HL-60 (cell line): Measurements from ENCODE around the gene MRPL46.

ENCODE experiments used
- DNase-seq, 2 experiments: peaks; one replicate each; pipeline ENCODE4 v3.0.0-alpha.2; 2010 to 2020; ENCODE audit warnings: low read depth in 1 of 2, low spot score in 1 of 2
- H3K27ac ChIP-seq: fragments of 250-450 bp; sonication (Bioruptor Pico); replicated peaks from 2 replicates; pipeline ENCODE4 v1.5.1; 2020; ENCODE audit warnings: mild to moderate bottlenecking, moderate library complexity
- H3K27me3 ChIP-seq: fragments of 250-450 bp; sonication (Bioruptor Pico); 2 replicates; pipeline ENCODE4 v1.5.1; 2021; ENCODE audit warnings: mild to moderate bottlenecking, moderate library complexity; ENCODE audit not compliant: insufficient read depth, poor library complexity, severe bottlenecking
- H3K4me3 ChIP-seq: replicated peaks from 2 replicates; pipeline ENCODE4 v1.5.1; 2011; ENCODE audit warnings: mild to moderate bottlenecking, control low read depth, low read length; ENCODE audit not compliant: insufficient read depth
- GABPA ChIP-seq: IDR thresholded peaks from 2 replicates; pipeline ENCODE4 v1.6.1; 2012; ENCODE audit warnings: low read depth
- POLR2AphosphoS5 ChIP-seq: IDR thresholded peaks from 2 replicates; pipeline ENCODE4 v1.6.1; 2012; ENCODE audit warnings: low read depth
- SPI1 ChIP-seq: IDR thresholded peaks from 2 replicates; pipeline ENCODE4 v1.6.1; 2012; ENCODE audit warnings: low read depth, mild to moderate bottlenecking, borderline replicate concordance
- TF ChIP-seq, protein P1 (sequence below): IDR thresholded peaks from one replicate; pipeline ENCODE4 v1.5.1; 2011; ENCODE audit warnings: low read length, control low read depth, inconsistent platforms; ENCODE audit not compliant: insufficient read depth
- TF ChIP-seq, protein P2 (sequence below): IDR thresholded peaks from 2 replicates; pipeline ENCODE4 v1.6.1; 2012; ENCODE audit warnings: low read depth; ENCODE audit not compliant: insufficient replicate concordance

The MRPL46 gene

DNA sequence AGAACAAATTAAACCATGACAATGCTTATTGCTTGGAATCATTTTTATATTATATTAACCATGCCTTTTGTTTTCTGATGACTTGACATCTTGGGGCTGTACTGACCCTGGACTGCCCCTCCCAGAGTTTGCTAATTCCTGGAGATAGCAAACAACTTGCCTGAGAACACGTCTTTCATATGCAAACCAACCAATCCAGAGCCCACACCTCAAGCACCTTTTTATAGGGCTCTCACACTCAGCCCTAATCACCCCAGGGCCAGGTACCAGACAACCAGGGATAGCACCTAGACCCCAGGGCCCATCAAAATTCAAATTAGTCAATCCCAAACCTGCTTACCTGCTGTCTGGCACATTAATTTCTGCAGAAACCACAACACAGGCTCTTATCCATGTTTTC is 37.3 kb upstream of the MRPL46 start:
- Histone ChIP-seq H3K4me3 (no peak overlapping the region), H3K27ac (no peak overlapping the region), H3K27me3 (no peaks in the 10 kb centered on the region)
- DNase-seq: no peak
- no peak for TF ChIP-seq GABPA
- TF ChIP-seq, protein P1, sequence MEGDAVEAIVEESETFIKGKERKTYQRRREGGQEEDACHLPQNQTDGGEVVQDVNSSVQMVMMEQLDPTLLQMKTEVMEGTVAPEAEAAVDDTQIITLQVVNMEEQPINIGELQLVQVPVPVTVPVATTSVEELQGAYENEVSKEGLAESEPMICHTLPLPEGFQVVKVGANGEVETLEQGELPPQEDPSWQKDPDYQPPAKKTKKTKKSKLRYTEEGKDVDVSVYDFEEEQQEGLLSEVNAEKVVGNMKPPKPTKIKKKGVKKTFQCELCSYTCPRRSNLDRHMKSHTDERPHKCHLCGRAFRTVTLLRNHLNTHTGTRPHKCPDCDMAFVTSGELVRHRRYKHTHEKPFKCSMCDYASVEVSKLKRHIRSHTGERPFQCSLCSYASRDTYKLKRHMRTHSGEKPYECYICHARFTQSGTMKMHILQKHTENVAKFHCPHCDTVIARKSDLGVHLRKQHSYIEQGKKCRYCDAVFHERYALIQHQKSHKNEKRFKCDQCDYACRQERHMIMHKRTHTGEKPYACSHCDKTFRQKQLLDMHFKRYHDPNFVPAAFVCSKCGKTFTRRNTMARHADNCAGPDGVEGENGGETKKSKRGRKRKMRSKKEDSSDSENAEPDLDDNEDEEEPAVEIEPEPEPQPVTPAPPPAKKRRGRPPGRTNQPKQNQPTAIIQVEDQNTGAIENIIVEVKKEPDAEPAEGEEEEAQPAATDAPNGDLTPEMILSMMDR: no peak
- TF ChIP-seq, protein P2, sequence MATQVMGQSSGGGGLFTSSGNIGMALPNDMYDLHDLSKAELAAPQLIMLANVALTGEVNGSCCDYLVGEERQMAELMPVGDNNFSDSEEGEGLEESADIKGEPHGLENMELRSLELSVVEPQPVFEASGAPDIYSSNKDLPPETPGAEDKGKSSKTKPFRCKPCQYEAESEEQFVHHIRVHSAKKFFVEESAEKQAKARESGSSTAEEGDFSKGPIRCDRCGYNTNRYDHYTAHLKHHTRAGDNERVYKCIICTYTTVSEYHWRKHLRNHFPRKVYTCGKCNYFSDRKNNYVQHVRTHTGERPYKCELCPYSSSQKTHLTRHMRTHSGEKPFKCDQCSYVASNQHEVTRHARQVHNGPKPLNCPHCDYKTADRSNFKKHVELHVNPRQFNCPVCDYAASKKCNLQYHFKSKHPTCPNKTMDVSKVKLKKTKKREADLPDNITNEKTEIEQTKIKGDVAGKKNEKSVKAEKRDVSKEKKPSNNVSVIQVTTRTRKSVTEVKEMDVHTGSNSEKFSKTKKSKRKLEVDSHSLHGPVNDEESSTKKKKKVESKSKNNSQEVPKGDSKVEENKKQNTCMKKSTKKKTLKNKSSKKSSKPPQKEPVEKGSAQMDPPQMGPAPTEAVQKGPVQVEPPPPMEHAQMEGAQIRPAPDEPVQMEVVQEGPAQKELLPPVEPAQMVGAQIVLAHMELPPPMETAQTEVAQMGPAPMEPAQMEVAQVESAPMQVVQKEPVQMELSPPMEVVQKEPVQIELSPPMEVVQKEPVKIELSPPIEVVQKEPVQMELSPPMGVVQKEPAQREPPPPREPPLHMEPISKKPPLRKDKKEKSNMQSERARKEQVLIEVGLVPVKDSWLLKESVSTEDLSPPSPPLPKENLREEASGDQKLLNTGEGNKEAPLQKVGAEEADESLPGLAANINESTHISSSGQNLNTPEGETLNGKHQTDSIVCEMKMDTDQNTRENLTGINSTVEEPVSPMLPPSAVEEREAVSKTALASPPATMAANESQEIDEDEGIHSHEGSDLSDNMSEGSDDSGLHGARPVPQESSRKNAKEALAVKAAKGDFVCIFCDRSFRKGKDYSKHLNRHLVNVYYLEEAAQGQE: no peak
- no peak for TF ChIP-seq SPI1
- TF ChIP-seq POLR2AphosphoS5: no peak

DNA sequence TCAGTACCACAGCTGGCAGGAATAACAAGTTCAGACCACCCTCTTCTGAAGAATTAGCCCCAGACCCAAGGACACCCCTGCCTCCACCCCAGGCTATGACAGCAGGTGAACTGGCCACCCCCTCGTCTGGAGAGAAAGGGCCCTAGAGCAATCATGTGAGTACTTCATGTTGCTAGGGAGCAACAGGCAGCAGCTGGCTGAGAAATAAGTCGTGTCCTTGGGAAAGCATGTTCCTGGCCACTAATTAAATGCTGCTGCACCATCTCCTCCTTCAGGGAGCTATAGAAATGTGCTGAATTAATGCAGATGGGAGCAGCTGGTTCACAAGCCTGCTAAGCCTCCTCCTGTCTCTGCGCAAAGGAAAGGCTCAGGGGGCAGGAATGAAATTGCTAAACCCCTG is 31.8 kb upstream of the MRPL46 start:
- Histone ChIP-seq H3K27me3 (no peaks in the 10 kb centered on the region), H3K4me3 (no peak overlapping the region), H3K27ac (no peak overlapping the region)
- TF ChIP-seq, protein P2: no peak
- TF ChIP-seq POLR2AphosphoS5 (no peak), SPI1 (no peak), GABPA (no peak)
- TF ChIP-seq, protein P1: no peak
- no peak for DNase-seq

DNA sequence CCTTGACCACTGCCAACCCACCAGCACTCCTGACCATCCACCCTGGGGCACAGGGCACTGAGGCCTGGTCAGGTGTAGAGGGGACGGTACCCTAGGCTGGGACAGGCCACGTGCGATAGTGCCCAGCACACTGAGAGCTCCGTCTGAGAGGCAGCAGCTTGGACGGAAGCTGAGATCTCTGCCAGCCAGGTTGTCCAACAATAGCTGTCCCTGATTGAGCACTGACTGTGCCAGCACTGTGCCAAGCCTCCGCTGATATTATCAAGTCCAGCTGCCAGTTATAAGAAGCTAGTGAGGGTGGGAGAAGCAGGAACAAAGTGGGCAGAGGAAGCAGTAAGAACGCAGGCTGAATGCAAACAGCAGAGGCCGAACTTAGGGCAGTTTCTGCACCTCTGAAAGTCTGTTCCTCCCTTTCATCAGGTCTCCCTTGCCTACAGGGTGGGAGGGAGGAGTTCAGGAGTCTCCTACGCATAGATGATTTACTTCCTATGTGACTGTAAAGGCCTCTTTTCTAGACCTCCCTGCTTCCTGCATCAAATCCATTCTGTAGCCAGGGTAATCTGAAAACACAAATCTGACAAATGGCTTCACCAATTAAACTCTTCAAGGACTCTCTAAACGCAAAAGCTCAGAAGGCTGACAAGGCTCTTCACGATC is 30.0 kb upstream of the MRPL46 start:
- Histone ChIP-seq H3K4me3 (no peak overlapping the region), H3K27ac (no peak overlapping the region), H3K27me3 (no peaks in the 10 kb centered on the region)
- no peak for DNase-seq
- TF ChIP-seq, protein P1: no peak
- TF ChIP-seq SPI1: no peak
- no peak for TF ChIP-seq POLR2AphosphoS5
- no peak for TF ChIP-seq GABPA
- TF ChIP-seq, protein P2: no peak
